CD14-positive monocyte (primary cell): ENCODE results near the gene FOXP1. TPM values are rescaled to one million over a fixed set of nuclear protein-coding genes. Genes with fewer than 3 reads are reported as not detected.

Experiments
- DNase-seq, 3 donors: peaks; one replicate each; pipeline ENCODE4 v3.0.0-alpha.2; 2011 to 2022
- H2AFZ ChIP-seq: 2 replicates; pipeline ENCODE4 v1.6.0; 2012; ENCODE audit warnings: mild to moderate bottlenecking, low read depth, low read length, inconsistent platforms; ENCODE audit not compliant: insufficient read depth, poor library complexity, severe bottlenecking
- H3K27ac ChIP-seq, 2 donors: 1 replicate in 1 of 2; 2 replicates in 1 of 2; pipeline ENCODE4 v1.5.1; 2012 to 2013; ENCODE audit warnings: low read length in 2 of 2, control low read depth in 1 of 2, inconsistent platforms in 1 of 2, low read depth in 1 of 2, mild to moderate bottlenecking in 1 of 2
- H3K27me3 ChIP-seq, 2 donors: one replicate each; pipeline versions ENCODE4 v1.6.0 to v1.6.1; 2011 to 2013; ENCODE audit warnings: low read length in 2 of 2; ENCODE audit not compliant: control insufficient read depth in 2 of 2, insufficient read depth in 2 of 2
- H3K36me3 ChIP-seq, 2 donors: replicated peaks in 1 of 2; 1 replicate in 1 of 2; 2 replicates in 1 of 2; pipeline versions ENCODE4 v1.5.1 to v1.6.1; 2012 to 2013; ENCODE audit warnings: low read length in 2 of 2, control low read depth in 1 of 2, inconsistent platforms in 1 of 2, mild to moderate bottlenecking in 1 of 2; ENCODE audit not compliant: insufficient read depth in 2 of 2, control insufficient read depth in 1 of 2
- H3K4me1 ChIP-seq, 2 donors: 1 replicate in 1 of 2; 2 replicates in 1 of 2; pipeline versions ENCODE4 v1.5.1 to v1.6.1; 2012 to 2013; ENCODE audit warnings: low read length in 2 of 2, control low read depth in 1 of 2, inconsistent platforms in 1 of 2, mild to moderate bottlenecking in 1 of 2, moderate library complexity in 1 of 2; ENCODE audit not compliant: insufficient read depth in 2 of 2, control insufficient read depth in 1 of 2
- H3K4me2 ChIP-seq: replicated peaks from 2 replicates; pipeline ENCODE3; 2012; ENCODE audit warnings: low read length, moderate library complexity, mild to moderate bottlenecking; ENCODE audit not compliant: poor library complexity, severe bottlenecking; ENCODE audit errors: extremely low read depth
- H3K4me3 ChIP-seq, 3 experiments: fragments of 200-600 bp in 1 of 3; sonication (generic) in 1 of 3; replicated peaks in 1 of 3; 1 replicate in 2 of 3; 2 replicates in 1 of 3; pipeline ENCODE4 v1.5.1; 2011 to 2013; ENCODE audit warnings: low read length in 3 of 3, mild to moderate bottlenecking in 3 of 3, control low read depth in 2 of 3, low read depth in 2 of 3, inconsistent platforms in 1 of 3, moderate library complexity in 1 of 3
- H3K79me2 ChIP-seq: 2 replicates; pipeline ENCODE4 v1.6.0; 2012; ENCODE audit warnings: mild to moderate bottlenecking, control low read depth, inconsistent platforms, low read length, moderate library complexity; ENCODE audit not compliant: insufficient read depth
- H3K9ac ChIP-seq: 2 replicates; pipeline ENCODE4 v1.6.0; 2017; ENCODE audit warnings: low read length, mild to moderate bottlenecking; ENCODE audit not compliant: insufficient read depth, poor library complexity, severe bottlenecking
- H3K9me3 ChIP-seq, 2 donors: replicated peaks in 1 of 2; 1 replicate in 1 of 2; 2 replicates in 1 of 2; pipeline versions ENCODE4 v1.5.1 to v1.6.1; 2012 to 2013; ENCODE audit warnings: low read length in 2 of 2, control low read depth in 1 of 2; ENCODE audit not compliant: control insufficient read depth in 1 of 2, insufficient read depth in 1 of 2
- H4K20me1 ChIP-seq: 2 replicates; pipeline ENCODE4 v1.6.0; 2012; ENCODE audit warnings: mild to moderate bottlenecking, low read length, control low read depth, moderate library complexity; ENCODE audit not compliant: insufficient read depth
- H3K27ac Mint-ChIP-seq, 7 donors: one replicate each; pipeline ENCODE4 v1.8.0; 2020; ENCODE audit warnings: mild to moderate bottlenecking in 7 of 7, mixed read lengths in 7 of 7, moderate library complexity in 6 of 7, inconsistent platforms in 2 of 7
- H3K27me3 Mint-ChIP-seq, 3 donors: one replicate each; pipeline ENCODE4 v1.8.0; 2021 to 2022; ENCODE audit warnings: low read depth in 3 of 3, mild to moderate bottlenecking in 3 of 3, mixed read lengths in 3 of 3, moderate library complexity in 3 of 3, inconsistent platforms in 1 of 3
- H3K36me3 Mint-ChIP-seq, 2 donors: one replicate each; pipeline ENCODE4 v1.8.0; 2020; ENCODE audit warnings: mixed read lengths in 2 of 2, inconsistent platforms in 1 of 2, mild to moderate bottlenecking in 1 of 2
- H3K4me1 Mint-ChIP-seq: one replicate; pipeline ENCODE4 v1.8.0; 2020; ENCODE audit warnings: mild to moderate bottlenecking, mixed read lengths
- H3K4me3 Mint-ChIP-seq, 2 donors: one replicate each; pipeline ENCODE4 v1.8.0; 2020; ENCODE audit warnings: mild to moderate bottlenecking in 2 of 2, mixed read lengths in 2 of 2, moderate library complexity in 1 of 2
- H3K9me3 Mint-ChIP-seq, 7 donors: one replicate each; pipeline ENCODE4 v1.8.0; 2020 to 2022; ENCODE audit warnings: mixed read lengths in 7 of 7, mild to moderate bottlenecking in 6 of 7, moderate library complexity in 6 of 7, inconsistent platforms in 2 of 7
- CTCF ChIP-seq: fragments of 200-600 bp; IDR thresholded peaks from one replicate; pipeline ENCODE4 v1.8.0; 2022; ENCODE audit warnings: antibody characterized with exemption, mild to moderate bottlenecking
- whole genome bisulfite sequencing: methylation state at CpG from one replicate; pipeline ENCODE4 v1.1.5; 2013; ENCODE audit warnings: missing lambda C conversion rate; ENCODE audit not compliant: insufficient coverage; 5-methylcytosine and 5-hydroxymethylcytosine counted together
- intact Hi-C, 2 donors: fragments of 100-400 bp; cut with micrococcal nuclease; formaldehyde crosslinking; loops; one replicate each; pipeline versions ENCODE4 v1.15.0 to v1.15.1; 2023
- polyA plus RNA-seq, 3 donors: library from polyadenylated mRNA; depleted of rRNA in 1 of 3; unstranded in 2 of 3; stranded (reverse) in 1 of 3; fragments of 300-500 nt in 2 of 3; fragments of >200 nt in 1 of 3; fragmentation: Illumina TruSeq in 2 of 3; gene quantifications; 1 replicate in 2 of 3; 2 replicates in 1 of 3; pipeline ENCODE4 v1.2.3, GENCODE V29; 2012 to 2021

The FOXP1 gene
- polyA plus RNA-seq, 3 donors = 25.7 to 42.6 (median 27.8) TPM

- Mint-ChIP-seq H3K4me1 (peaks cover 55% of the 10 kb centered on the region), H3K36me3 (peaks cover 13 to 27% of the 10 kb centered on the region in 2 donors), H3K27ac (peak overlapping the region in 5 of 7 donors; percentile 1 to 77 (median 11)), H3K9me3 (peaks cover 0 to 2% (median 0%) of the 10 kb centered on the region in 7 donors), H3K27me3 (no peaks in the 10 kb centered on the region), H3K4me3 (no peak overlapping the region)
- intact Hi-C loops = loop anchor here (5.0 to 10.0 kb wide), 2 partner anchors 46 to 49 kb away; no protein-coding TSS in a partner anchor
- Histone ChIP-seq H3K79me2 (peaks cover 93% of the 10 kb centered on the region), H3K27ac (peak overlapping the region in 1 of 2 donors; percentile 83), H3K9ac (no peak overlapping the region), H3K4me3 (no peak overlapping the region), H3K27me3 (no peaks in the 10 kb centered on the region), H3K9me3 (no peaks in the 10 kb centered on the region), H4K20me1 (peaks cover 27% of the 10 kb centered on the region), H3K4me1 (peaks cover 35 to 47% of the 10 kb centered on the region in 2 donors), H2AFZ (no peak overlapping the region), H3K36me3 (peaks cover 0 to 6% of the 10 kb centered on the region in 2 donors), H3K4me2 (no peak overlapping the region)
- WGBS = 88% methylated on average over 2 of the region's 3 CpGs
- no peak for DNase-seq
- no peak for TF ChIP-seq CTCF
Observed at GRCh38 chr3:71498543-71498942, 85.0 kb downstream of the FOXP1 start.

- no peak overlapping the region for H2AFZ ChIP-seq
- Mint-ChIP-seq H3K4me1 (peaks cover 53% of the 10 kb centered on the region), H3K27ac (peak overlapping the region in 3 of 7 donors; percentile 52 to 76 (median 72)), H3K27me3 (no peaks in the 10 kb centered on the region), H3K4me3 (no peak overlapping the region), H3K9me3 (peaks cover 0 to 2% (median 0%) of the 10 kb centered on the region in 7 donors), H3K36me3 (peaks cover 17 to 30% of the 10 kb centered on the region in 2 donors)
- H3K79me2 ChIP-seq = peaks cover 93% of the 10 kb centered on the region
- peaks cover 0 to 11% of the 10 kb centered on the region in 2 donors for H3K36me3 ChIP-seq
- no peak for DNase-seq
- no peak overlapping the region for H3K4me3 ChIP-seq
- H3K27ac ChIP-seq = peak overlapping the region in 1 of 2 donors; percentile 83
- WGBS = 97% methylated on average over 4 of the region's 5 CpGs
- H3K4me1 ChIP-seq = peaks cover 34 to 45% of the 10 kb centered on the region in 2 donors
- peaks cover 22% of the 10 kb centered on the region for H4K20me1 ChIP-seq
- no peak overlapping the region for H3K4me2 ChIP-seq
- no peaks in the 10 kb centered on the region for H3K9me3 ChIP-seq
- intact Hi-C loops = loop anchor here (5.0 to 10.0 kb wide), 2 partner anchors 47 to 49 kb away; no protein-coding TSS in a partner anchor
- TF ChIP-seq CTCF = no peak
- no peaks in the 10 kb centered on the region for H3K27me3 ChIP-seq
- H3K9ac ChIP-seq = no peak overlapping the region
Observed at GRCh38 chr3:71497971-71498444, 85.5 kb downstream of the FOXP1 start.
